Activated CD8-positive, alpha-beta memory T cell treated with anti-CD3 and anti-CD28 coated beads for 4 hours (primary cell): ENCODE results near the gene IL17D.
A peak's percentile ranks its signal among the peaks of the same experiment; 100 is the strongest.

ENCODE experiments used
- DNase-seq, 2 donors: peaks; one replicate each; pipeline ENCODE4 v3.0.0-alpha.2; 2020; ENCODE audit warnings: low read depth in 2 of 2

IL17D gene

GRCh38 chr13:20689291-20689690, 14.2 kb upstream of the IL17D start:
- no peak for DNase-seq

- no peak for DNase-seq
Measured at GRCh38 chr13:20691616-20692015, 11.9 kb upstream of the IL17D start.

- no peak for DNase-seq
Measured at GRCh38 chr13:20696073-20696472, 7.4 kb upstream of the IL17D start.

- no peak for DNase-seq
Measured at GRCh38 chr13:20699715-20700114, 3.8 kb upstream of the IL17D start.

- DNase-seq: no peak
Measured at GRCh38 chr13:20700288-20700687, 3.2 kb upstream of the IL17D start.

GRCh38 chr13:20701461-20701860, 2.0 kb upstream of the IL17D start:
- DNase-seq: no peak

GRCh38 chr13:20702530-20702914, 977 bp upstream of the IL17D start:
- DNase-seq: no peak

- peak; percentile 37 to 54 for DNase-seq
Measured at GRCh38 chr13:20703780-20704458, 420 bp downstream of the IL17D start.

GRCh38 chr13:20704459-20705069, 1.1 kb downstream of the IL17D start:
- no peak for DNase-seq

- DNase-seq: no peak
Measured at GRCh38 chr13:20706661-20707060, 3.2 kb downstream of the IL17D start.

GRCh38 chr13:20708216-20708615, 4.7 kb downstream of the IL17D start:
- DNase-seq: no peak

GRCh38 chr13:20709369-20709768, 5.9 kb downstream of the IL17D start:
- no peak for DNase-seq

GRCh38 chr13:20709782-20710181, 6.3 kb downstream of the IL17D start:
- DNase-seq: no peak

GRCh38 chr13:20711301-20712044, 8.0 kb downstream of the IL17D start:
- no peak for DNase-seq

GRCh38 chr13:20713014-20713376, 9.5 kb downstream of the IL17D start:
- no peak for DNase-seq

GRCh38 chr13:20713751-20714150, 10.3 kb downstream of the IL17D start:
- DNase-seq: no peak

- DNase-seq: no peak
Measured at GRCh38 chr13:20714161-20714560, 10.7 kb downstream of the IL17D start.

GRCh38 chr13:20714563-20715329, 11.2 kb downstream of the IL17D start:
- DNase-seq: no peak

GRCh38 chr13:20715330-20715712, 11.8 kb downstream of the IL17D start:
- DNase-seq: no peak

GRCh38 chr13:20716951-20717350, 13.5 kb downstream of the IL17D start:
- no peak for DNase-seq

- DNase-seq: no peak
Measured at GRCh38 chr13:20717581-20718542, 14.4 kb downstream of the IL17D start.
